ENCODE measurements around the gene RANBP17.
"Not testable (repeated sequence)": the region's sequence is repeated elsewhere in the genome, so short reads cannot be mapped to it uniquely, and the experiment has no call there.

RANBP17 gene

DNA sequence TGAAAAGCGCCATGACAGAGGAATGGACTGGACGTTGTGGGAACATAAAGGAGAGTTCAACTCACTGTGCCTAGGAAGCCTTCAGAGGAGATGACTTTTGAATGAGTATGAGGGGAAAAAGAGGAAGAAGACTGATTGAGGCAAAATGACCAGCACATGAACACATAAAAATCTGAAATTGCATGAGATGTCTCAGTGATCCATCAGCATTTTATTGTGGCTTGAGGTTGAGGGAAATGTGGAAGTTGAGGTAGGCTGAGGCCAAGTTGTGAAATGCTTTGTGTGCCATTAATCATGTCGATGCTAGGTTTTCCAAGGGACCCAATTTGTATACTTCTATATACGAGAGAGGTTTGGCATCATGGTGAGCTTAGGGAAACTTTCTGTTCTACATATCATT, 306.4 kb downstream of the RANBP17 start:
- DNase-seq (ENCODE audit: low read depth in 1 of 2, low spot score in 1 of 2): peak in 1 of 2 experiments; percentile 1
- Histone ChIP-seq H3K27ac (replicated peaks) (no peak overlapping the region), H3K4me3 (replicated peaks; ENCODE audit: insufficient read depth, low read length) (no peak overlapping the region), H3K27me3 (ENCODE audit: insufficient read depth, poor library complexity, severe bottlenecking) (no peaks in the 10 kb centered on the region)
- TF ChIP-seq SPI1 (IDR thresholded peaks at IDR 0.05; ENCODE audit: borderline replicate concordance, low read depth) (no peak), POLR2AphosphoS5 (IDR thresholded peaks at IDR 0.05; ENCODE audit: low read depth) (peak; percentile 31; the same call in 1 of the 2 replicates)

DNA sequence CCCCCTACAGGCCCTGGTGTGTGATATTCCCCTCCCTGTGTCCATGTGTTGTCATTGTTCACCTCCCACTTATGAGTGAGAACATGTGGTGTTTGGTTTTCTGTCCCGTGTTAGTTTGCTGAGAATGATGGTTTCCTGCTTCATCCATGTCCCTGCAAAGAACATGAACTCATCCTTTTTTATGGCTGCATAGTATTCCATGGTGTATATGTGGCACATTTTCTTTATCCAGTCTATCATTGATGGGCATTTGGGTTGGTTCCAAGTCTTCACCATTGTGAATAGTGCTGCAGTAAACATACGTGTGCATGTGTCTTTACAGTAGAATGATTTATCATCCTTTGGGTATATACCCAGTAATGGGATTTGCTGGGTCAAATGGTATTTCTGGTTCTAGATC, 313.1 kb downstream of the RANBP17 start:
- H3K27ac ChIP-seq (replicated peaks); H3K27me3 ChIP-seq (ENCODE audit: insufficient read depth, poor library complexity, severe bottlenecking); DNase-seq (ENCODE audit: low read depth in 1 of 2, low spot score in 1 of 2); H3K4me3 ChIP-seq (replicated peaks; ENCODE audit: insufficient read depth, low read length): not testable (repeated sequence)

DNA sequence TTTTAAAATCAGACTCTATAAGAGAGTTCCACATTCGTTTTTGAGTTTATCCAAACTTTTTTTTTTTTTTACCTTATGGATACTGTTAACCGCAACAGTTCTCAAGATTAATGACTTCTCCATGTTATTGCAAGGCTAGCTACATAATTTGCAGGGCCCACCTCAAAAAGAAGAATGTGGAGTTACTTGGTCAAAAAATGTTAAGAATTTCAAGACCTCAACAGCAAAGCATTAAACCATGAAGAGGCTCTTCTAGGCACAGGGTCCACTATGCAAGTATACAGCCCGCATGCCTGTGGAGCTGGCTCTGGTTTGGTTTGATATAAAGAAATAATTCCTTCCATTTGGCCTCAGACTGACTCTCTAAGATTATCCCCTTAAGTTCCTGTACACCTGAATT, 313.9 kb downstream of the RANBP17 start:
- DNase-seq (ENCODE audit: low read depth in 1 of 2, low spot score in 1 of 2): no peak
- Histone ChIP-seq H3K27ac (replicated peaks) (no peak overlapping the region), H3K27me3 (ENCODE audit: insufficient read depth, poor library complexity, severe bottlenecking) (no peaks in the 10 kb centered on the region), H3K4me3 (replicated peaks; ENCODE audit: insufficient read depth, low read length) (no peak overlapping the region)
- TF ChIP-seq GABPA (IDR thresholded peaks at IDR 0.05; ENCODE audit: low read depth) (no peak), POLR2AphosphoS5 (IDR thresholded peaks at IDR 0.05; ENCODE audit: low read depth) (no peak), SPI1 (IDR thresholded peaks at IDR 0.05; ENCODE audit: borderline replicate concordance, low read depth) (no peak)
- TF ChIP-seq, protein P1, sequence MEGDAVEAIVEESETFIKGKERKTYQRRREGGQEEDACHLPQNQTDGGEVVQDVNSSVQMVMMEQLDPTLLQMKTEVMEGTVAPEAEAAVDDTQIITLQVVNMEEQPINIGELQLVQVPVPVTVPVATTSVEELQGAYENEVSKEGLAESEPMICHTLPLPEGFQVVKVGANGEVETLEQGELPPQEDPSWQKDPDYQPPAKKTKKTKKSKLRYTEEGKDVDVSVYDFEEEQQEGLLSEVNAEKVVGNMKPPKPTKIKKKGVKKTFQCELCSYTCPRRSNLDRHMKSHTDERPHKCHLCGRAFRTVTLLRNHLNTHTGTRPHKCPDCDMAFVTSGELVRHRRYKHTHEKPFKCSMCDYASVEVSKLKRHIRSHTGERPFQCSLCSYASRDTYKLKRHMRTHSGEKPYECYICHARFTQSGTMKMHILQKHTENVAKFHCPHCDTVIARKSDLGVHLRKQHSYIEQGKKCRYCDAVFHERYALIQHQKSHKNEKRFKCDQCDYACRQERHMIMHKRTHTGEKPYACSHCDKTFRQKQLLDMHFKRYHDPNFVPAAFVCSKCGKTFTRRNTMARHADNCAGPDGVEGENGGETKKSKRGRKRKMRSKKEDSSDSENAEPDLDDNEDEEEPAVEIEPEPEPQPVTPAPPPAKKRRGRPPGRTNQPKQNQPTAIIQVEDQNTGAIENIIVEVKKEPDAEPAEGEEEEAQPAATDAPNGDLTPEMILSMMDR (IDR thresholded peaks at IDR 0.05; ENCODE audit: insufficient read depth, low read length): no peak
- TF ChIP-seq, protein P2, sequence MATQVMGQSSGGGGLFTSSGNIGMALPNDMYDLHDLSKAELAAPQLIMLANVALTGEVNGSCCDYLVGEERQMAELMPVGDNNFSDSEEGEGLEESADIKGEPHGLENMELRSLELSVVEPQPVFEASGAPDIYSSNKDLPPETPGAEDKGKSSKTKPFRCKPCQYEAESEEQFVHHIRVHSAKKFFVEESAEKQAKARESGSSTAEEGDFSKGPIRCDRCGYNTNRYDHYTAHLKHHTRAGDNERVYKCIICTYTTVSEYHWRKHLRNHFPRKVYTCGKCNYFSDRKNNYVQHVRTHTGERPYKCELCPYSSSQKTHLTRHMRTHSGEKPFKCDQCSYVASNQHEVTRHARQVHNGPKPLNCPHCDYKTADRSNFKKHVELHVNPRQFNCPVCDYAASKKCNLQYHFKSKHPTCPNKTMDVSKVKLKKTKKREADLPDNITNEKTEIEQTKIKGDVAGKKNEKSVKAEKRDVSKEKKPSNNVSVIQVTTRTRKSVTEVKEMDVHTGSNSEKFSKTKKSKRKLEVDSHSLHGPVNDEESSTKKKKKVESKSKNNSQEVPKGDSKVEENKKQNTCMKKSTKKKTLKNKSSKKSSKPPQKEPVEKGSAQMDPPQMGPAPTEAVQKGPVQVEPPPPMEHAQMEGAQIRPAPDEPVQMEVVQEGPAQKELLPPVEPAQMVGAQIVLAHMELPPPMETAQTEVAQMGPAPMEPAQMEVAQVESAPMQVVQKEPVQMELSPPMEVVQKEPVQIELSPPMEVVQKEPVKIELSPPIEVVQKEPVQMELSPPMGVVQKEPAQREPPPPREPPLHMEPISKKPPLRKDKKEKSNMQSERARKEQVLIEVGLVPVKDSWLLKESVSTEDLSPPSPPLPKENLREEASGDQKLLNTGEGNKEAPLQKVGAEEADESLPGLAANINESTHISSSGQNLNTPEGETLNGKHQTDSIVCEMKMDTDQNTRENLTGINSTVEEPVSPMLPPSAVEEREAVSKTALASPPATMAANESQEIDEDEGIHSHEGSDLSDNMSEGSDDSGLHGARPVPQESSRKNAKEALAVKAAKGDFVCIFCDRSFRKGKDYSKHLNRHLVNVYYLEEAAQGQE (IDR thresholded peaks at IDR 0.05; ENCODE audit: insufficient replicate concordance, low read depth): no peak

DNA sequence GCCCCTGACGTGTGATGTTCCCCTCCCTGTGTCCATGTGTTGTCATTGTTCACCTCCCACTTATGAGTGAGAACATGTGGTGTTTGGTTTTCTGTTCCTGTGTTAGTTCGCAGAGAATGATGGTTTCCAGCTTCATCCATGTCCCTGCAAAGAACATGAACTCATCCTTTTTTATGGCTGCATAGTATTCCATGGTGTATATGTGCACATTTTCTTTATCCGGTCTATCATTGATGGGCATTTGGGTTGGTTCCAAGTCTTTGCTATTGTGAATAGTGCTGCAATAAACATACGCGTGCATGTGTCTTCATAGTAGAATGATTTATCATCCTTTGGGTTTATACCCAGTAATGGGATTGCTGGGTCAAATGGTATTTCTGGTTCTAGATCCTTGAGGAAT, 316.4 kb downstream of the RANBP17 start:
- H3K4me3 ChIP-seq (replicated peaks; ENCODE audit: insufficient read depth, low read length); DNase-seq (ENCODE audit: low read depth in 1 of 2, low spot score in 1 of 2): not testable (repeated sequence)

DNA sequence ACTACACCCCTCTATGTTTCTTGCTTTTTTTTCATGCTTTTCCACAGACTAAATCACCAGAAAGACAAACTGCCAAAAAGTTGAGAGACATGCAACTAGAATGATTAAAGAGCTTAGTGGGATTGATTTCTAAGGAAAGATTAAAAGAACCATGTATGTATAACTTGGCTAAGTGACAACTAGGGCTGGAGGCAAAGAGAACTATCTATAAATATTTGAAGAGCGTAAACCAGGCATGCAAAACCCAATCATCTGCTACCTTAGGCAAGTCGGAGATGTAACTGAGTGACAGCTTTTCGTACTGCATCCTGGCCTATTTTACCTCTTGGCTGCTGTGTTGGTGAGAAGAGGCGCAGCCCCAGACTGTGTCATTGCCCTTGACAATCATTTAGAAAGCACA, 326.2 kb downstream of the RANBP17 start:
- no peaks in the 10 kb centered on the region for H3K27me3 ChIP-seq (ENCODE audit: insufficient read depth, poor library complexity, severe bottlenecking)
- DNase-seq (ENCODE audit: low read depth in 1 of 2, low spot score in 1 of 2): no peak
- TF ChIP-seq SPI1 (IDR thresholded peaks at IDR 0.05; ENCODE audit: borderline replicate concordance, low read depth) (no peak), GABPA (IDR thresholded peaks at IDR 0.05; ENCODE audit: low read depth) (no peak), POLR2AphosphoS5 (IDR thresholded peaks at IDR 0.05; ENCODE audit: low read depth) (no peak)
- TF ChIP-seq, protein P2 (IDR thresholded peaks at IDR 0.05; ENCODE audit: insufficient replicate concordance, low read depth): no peak
- no peak overlapping the region for H3K4me3 ChIP-seq (replicated peaks; ENCODE audit: insufficient read depth, low read length)
- no peak overlapping the region for H3K27ac ChIP-seq (replicated peaks)

More for the DNA sequence above, 316.4 kb downstream of the RANBP17 start:
- not testable (repeated sequence) for H3K27me3 ChIP-seq (ENCODE audit: insufficient read depth, poor library complexity, severe bottlenecking); H3K27ac ChIP-seq (replicated peaks)

DNA sequence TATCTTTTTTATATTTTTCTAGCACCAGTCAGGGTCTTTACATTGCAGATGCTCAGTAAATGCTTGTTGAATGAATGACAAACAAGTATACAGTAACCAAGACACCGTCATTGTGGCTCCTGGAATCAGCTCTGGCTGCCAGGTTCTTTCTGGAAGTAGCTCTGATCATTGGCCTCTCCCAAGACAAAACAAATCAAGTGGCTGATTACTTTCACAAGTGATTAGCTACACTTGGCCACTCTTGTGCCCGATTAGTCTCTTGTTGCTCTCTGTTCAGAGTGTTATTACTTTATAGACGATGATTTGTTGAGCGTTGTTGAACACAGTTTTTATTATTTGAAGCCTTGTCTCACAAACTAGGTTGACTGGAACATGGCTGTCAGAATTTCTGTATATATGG, 327.6 kb downstream of the RANBP17 start:
- H3K27ac ChIP-seq (replicated peaks): no peak overlapping the region
- no peak overlapping the region for H3K4me3 ChIP-seq (replicated peaks; ENCODE audit: insufficient read depth, low read length)
- DNase-seq (ENCODE audit: low read depth in 1 of 2, low spot score in 1 of 2): no peak
- H3K27me3 ChIP-seq (ENCODE audit: insufficient read depth, poor library complexity, severe bottlenecking): no peaks in the 10 kb centered on the region
- TF ChIP-seq, protein P1 (IDR thresholded peaks at IDR 0.05; ENCODE audit: insufficient read depth, low read length): no peak
- TF ChIP-seq, protein P2 (IDR thresholded peaks at IDR 0.05; ENCODE audit: insufficient replicate concordance, low read depth): no peak
- TF ChIP-seq GABPA (IDR thresholded peaks at IDR 0.05; ENCODE audit: low read depth) (no peak), POLR2AphosphoS5 (IDR thresholded peaks at IDR 0.05; ENCODE audit: low read depth) (no peak), SPI1 (IDR thresholded peaks at IDR 0.05; ENCODE audit: borderline replicate concordance, low read depth) (no peak)

Measured in HL-60 (cell line).